Stimulated activated CD4-positive, alpha-beta T cell treated with anti-CD3 and anti-CD28 coated beads, Interleukin-1b, Interleukin-23, amount 100 ng/mL, for 48 hours (primary cell): ENCODE data around the gene GXYLT1.
"Not testable (repeated sequence)": the region's sequence is repeated elsewhere in the genome, so short reads cannot be mapped to it uniquely, and the experiment has no call there.

Experiments used
- DNase-seq: peaks from one replicate; pipeline ENCODE4 v3.0.0-alpha.2; 2020

Gene GXYLT1

DNA sequence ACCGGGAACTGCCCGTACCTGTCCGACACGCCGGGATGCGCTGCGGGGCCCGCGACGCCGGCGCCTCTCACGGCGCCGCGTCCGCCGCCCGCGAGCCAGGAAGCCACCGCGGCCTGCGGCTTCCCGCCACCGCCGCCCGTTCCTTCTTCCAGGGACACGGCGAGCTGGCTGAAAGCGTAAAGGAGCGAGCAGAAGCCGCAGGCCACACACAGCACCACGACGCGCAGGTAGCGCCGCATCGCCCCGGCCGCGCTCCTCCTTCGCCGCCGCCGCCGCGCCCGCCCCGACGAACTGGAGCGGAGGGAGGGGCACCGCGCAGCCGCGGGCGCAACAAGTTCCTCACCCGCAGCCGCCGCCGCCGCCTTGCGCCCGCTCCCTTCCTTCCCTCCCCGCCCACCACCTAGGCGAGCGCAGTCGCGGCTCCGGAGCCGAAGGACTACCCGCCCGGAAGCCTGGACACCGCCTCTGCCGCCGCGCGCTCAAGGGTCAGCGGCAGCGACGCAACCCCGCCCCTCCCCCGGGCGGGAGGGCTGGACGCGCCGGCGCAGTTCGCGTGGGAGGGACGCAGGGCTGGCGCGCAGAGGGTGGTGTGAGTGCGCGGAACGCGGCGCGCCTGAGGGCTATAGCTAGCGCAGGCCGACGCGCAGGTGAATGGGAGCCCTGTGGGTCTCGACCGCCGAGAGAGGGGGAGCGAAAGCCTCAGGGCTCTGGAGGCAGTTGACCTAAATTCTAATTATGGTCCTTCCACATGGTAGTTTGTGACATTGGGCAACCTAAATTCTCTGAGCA is at the start of gene GXYLT1:
Gene GXYLT1 (minus strand): TSS at position 467 of the 789 bp plus-strand sequence. CDS start 228 bp downstream, at position 239.
- peak; percentile 79 for DNase-seq

DNA sequence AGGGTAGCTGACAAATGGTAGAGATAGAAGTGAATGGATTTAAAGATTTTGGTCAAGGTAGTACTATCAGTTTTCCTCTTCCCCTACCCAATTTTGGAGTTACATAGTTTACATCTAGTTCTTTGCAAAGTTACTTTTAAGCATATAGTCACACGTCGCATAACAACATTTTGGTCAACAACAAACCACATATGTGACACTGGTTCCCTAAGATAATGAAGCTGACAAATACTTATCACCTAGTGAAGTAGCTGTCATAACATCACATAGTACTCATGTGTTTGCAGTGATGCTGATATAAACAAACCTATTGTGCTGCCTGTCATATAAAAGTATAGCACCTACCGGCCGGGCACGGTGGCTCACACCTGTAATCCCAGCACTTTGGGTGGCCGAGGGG is 48.0 kb upstream of the GXYLT1 start:
- DNase-seq: no peak

GRCh38 chr12:42192258-42192657 is 47.6 kb upstream of the GXYLT1 start:
- DNase-seq: no peak

DNA sequence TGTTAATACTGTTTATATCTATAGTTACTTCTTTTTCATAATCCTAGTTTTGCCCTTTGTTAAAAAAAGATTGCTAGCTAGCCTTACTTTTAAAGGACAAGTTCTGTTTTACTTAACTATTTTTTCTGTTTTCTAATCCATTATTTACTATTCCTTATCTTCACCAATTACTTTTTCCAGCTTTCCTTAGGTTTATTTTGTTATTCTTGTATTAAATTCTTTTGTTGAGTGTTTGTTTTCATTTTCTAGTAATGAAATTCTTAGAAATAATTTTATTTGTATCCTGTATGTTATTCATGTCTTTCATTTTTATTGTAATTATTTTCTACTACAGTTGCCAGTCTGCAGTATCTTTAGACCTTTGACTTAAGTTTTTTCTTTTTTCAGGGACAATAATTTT is 45.7 kb upstream of the GXYLT1 start:
- DNase-seq: no peak

- not testable (repeated sequence) for DNase-seq
Observed at GRCh38 chr12:42188275-42188674, 43.6 kb upstream of the GXYLT1 start.

- no peak for DNase-seq
Observed at GRCh38 chr12:42187799-42188198, 43.1 kb upstream of the GXYLT1 start.

DNA sequence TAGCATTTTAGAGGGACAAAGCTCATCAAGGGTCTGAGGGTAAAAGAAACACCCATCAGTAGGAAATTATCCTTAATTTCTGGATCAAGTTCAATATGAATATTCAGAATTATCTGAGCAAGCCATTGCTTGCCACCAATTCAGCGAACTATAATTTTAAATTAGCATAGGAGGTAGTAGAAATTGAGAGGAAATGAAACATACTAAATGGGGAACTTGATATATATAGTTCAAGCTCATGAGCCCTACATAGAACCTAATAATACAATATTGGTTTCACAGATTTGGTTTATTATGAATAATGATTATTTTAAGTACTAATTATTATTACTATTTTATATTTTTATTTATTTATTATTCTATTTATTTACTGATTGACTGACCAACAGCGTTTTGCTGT is 42.1 kb upstream of the GXYLT1 start:
- no peak for DNase-seq

GRCh38 chr12:42182394-42182793 is 37.7 kb upstream of the GXYLT1 start:
- no peak for DNase-seq

DNA sequence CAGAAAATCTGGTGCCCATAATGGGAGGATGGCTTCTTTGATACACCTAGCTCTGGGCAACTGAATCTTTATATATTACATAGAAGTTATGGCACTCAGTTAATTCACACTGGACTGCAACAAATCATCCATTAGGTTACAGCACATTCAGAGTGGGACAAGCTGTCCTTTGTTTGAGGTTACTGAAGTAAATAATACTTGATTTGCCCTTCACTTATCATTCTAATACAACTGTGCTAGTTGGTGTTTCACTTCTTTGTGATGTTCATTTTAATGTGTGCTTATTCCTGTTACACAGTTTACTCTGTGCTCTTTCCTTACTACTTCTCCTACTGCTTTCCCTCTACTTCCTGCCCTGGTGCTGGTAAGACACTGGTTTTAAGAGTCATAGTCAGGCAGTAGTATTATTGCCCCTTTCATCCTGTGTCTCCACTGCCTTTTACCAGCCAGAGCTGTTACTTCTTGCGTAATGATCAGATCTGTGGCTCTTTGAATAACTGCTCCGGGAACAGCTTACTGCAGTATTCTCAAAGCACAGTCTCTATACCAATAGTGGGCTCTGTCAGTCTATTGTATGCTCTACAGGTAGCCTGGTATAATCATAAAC is 36.4 kb upstream of the GXYLT1 start:
- DNase-seq: no peak

DNA sequence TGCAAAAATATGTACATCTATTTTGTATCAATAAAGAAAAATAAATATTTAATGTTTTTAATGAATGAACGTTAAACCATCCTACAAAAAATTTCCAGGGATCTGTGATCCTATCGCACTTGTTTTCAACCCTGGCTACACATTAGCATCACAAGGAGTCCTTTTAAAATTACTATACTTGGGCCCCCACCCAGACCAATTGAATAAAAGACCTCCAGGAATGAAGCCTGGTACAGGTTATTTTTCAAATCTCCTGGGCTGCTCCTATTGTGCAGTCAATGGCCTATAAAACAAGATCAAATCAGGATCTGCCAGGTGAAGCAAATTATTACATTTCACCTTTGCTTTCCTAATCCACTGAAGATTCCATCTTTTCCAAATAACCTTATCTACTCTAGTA is 33.4 kb upstream of the GXYLT1 start:
- no peak for DNase-seq

DNA sequence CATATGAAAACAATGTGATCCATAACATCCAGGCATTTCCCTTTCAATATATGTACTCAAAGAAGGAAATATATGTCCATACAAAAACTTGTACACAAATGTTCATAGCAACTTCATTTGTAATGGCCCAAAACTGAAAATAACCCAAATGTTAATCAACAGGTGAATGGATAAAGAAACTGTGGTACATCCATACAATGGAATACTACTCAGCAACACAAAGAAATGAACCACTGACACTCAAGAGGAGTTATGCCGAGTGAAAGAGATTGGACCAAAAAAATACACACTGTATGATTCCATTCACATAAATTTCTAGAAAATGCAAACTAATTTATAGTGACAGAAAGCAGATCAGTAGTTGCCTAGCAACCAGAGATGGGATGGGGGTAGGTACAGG is 30.3 kb upstream of the GXYLT1 start:
- DNase-seq: no peak

GRCh38 chr12:42173961-42174521 is 29.4 kb upstream of the GXYLT1 start:
- no peak for DNase-seq

GRCh38 chr12:42172441-42173210 is 28.0 kb upstream of the GXYLT1 start:
- no peak for DNase-seq

GRCh38 chr12:42167711-42168110 is 23.0 kb upstream of the GXYLT1 start:
- DNase-seq: no peak

DNA sequence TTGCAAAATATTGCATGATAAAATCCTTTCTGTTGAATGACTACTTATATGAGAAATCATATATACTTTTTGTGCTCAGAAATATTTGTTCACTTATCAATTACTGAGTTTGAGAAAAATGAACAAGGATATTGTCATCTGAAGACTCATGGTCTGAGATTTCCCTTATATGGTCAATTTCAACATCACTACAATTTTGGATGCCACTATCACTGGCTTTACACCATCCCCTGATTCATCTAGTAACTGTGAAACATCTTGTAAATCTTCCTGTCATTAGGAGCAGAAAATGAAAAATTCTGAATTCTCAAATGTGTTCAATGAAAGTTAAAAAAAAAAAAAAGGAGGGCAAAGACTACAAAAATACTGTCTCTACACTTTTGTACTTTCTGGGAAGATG is 21.8 kb upstream of the GXYLT1 start:
- DNase-seq: no peak

DNA sequence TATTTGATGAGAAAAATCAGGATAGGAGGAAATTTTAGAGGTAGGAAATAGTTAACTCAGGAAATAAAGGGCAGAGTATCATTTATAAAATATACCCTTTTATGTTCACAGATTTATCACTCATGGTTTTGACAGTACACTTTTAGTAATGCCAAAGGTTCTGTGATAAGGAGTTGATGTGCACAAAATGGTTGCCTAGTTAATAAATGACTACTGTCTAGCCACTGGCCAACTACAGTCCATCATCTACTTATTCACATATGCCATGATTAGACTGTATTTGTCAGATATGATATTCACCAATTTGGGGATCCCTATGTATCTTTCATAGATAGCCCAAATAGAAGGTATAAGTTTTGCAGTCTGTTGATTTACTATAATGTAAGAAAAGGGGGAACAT is 19.2 kb upstream of the GXYLT1 start:
- DNase-seq: no peak

DNA sequence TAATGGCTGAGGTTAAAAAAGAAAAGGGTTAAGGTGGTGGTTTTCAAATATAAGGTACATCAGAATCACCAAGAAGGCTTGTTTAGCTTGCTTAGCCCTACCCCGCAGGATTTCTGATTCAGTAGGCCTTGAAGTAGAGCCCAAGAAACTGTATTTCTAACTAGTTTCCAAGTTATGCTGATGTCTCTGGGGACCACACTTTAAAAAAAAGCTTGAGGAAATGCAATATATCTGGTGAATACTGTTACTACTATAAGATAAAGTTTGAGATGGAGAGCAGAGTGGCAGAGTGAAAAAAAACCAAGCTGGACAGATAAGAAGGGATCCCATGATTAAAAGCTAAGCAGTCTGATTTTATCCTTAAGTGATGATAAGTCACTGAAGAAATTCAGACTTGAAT is 18.3 kb upstream of the GXYLT1 start:
- DNase-seq: no peak

GRCh38 chr12:42162193-42162592 is 17.5 kb upstream of the GXYLT1 start:
- no peak for DNase-seq

DNA sequence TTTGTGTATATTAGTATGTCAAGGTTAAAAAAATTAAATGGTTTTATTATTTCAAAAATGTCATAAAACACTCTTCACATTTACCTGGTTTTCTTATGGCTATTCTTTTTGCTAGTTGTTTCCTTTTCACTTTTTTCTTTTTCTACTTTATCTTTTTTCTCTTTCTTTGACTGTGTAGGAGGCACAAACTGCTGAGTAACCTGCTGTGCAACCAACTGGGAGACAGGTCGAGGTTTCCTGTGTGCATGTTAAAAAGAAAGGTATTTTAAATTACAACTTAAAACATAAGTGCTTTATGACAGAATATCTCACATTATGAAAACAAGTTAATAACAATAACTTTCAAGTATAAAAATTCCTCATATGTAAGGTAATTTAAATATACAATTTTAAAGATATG is 16.9 kb upstream of the GXYLT1 start:
- no peak for DNase-seq

- no peak for DNase-seq
Observed at GRCh38 chr12:42156232-42156631, 11.6 kb upstream of the GXYLT1 start.

DNA sequence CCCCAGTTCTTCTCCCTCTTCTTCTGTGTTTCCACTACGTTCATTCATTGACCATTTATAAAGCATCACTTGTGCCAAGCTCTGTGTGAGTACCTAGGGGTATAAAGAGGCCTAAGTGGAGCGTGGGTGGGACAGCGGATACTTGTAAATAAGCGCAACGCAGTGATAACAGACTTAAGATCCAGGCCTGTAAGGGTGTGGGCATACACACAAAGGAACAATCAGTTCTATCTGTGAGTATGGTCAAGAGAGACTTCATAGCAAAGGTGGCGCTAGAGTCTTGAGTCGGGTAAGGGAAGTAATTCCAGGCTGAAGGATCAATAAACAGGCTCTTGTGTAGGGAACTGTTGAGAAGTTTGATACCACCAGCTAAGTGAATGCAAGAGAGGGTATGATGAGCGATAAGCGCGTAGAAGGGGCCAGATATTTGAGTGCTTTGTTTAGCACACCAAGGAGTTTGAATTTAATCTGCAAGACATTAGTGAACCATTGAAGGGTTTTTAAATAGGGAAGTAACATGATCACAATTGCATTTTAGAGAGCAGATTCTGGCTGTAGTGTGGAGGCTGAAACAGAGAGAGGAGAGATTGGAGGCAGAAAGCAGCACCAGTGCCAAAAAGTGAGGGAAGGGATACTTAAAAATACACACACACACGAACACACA is 1.0 kb upstream of the GXYLT1 start:
- DNase-seq: no peak

DNA sequence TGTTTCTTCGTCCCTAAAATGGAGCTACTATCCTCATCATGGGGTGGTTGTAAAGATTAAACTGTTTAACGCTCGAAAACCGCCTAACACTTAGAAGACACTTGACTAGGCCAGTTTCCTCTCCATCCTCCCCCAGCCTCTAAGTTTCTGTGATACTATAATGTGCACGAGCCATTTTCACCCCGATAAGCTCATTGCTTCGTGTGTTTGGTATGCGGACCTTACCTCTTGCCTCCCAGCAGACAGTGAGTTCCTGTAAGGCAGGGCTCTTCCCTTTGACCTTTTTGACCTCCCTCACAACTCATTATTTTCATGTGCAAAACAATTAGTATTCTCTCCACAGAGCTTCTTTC is 499 bp upstream of the GXYLT1 start:
- DNase-seq: no peak

DNA sequence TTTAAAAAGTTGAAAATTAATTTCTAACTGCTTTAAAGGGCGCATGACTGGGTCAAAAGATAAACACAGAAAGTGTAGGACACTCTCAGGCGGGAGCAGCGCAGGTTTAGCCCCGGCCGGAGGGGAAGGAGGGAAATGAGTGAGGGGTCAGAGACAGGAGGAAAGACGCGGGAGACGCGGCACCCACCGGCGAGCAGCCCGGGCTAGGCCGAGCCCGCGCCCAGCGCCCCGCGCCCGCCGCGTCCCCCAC is 591 bp downstream of the GXYLT1 start:
- DNase-seq: no peak
